Measurements from ENCODE around the gene C4B.
"Not testable (repeated sequence)": the region's sequence is repeated elsewhere in the genome, so short reads cannot be mapped to it uniquely, and the experiment has no call there.

C4B gene

GRCh38 chr6:32014547-32014946 is at the start of gene C4B:
C4B (plus strand) TSS chr6:32014795; CDS start chr6:32014846, 51 bp downstream.
- not testable (repeated sequence) for DNase-seq

- no peak for DNase-seq
These were observed 48.9 kb upstream of the C4B start for GRCh38 chr6:31965700-31966099.

GRCh38 chr6:31966506-31966905 is 48.1 kb upstream of the C4B start:
- no peak for DNase-seq

- DNase-seq, result no peak
These were observed 47.3 kb upstream of the C4B start for GRCh38 chr6:31966997-31967925.

GRCh38 chr6:31967926-31968320 is 46.7 kb upstream of the C4B start:
- no peak for DNase-seq

- no peak for DNase-seq
These were observed 46.3 kb upstream of the C4B start for GRCh38 chr6:31968326-31968725.

- DNase-seq, result no peak
These were observed 45.5 kb upstream of the C4B start for GRCh38 chr6:31968791-31969711.

GRCh38 chr6:31969712-31970603 is 44.6 kb upstream of the C4B start:
- no peak for DNase-seq

- peak; percentile 9 for DNase-seq
These were observed 43.9 kb upstream of the C4B start for GRCh38 chr6:31970604-31971271.

- DNase-seq, result no peak
These were observed 43.2 kb upstream of the C4B start for GRCh38 chr6:31971279-31971992.

- peak; percentile 99 for DNase-seq
These were observed 42.4 kb upstream of the C4B start, which contains the start of gene DXO for GRCh38 chr6:31971993-31972708. DXO (minus strand) TSS chr6:31972138; CDS start chr6:31971675, 463 bp downstream.

GRCh38 chr6:31972709-31973350 is 41.8 kb upstream of the C4B start:
- DNase-seq, result peak; percentile 22

- not testable (repeated sequence) for DNase-seq
These were observed 38.5 kb upstream of the C4B start for GRCh38 chr6:31976065-31976464.

- DNase-seq, result no peak
These were observed 36.7 kb upstream of the C4B start for GRCh38 chr6:31977816-31978431.

- no peak for DNase-seq
These were observed 35.8 kb upstream of the C4B start for GRCh38 chr6:31978831-31979230.

- no peak for DNase-seq
These were observed 35.2 kb upstream of the C4B start for GRCh38 chr6:31979238-31979898.

GRCh38 chr6:31980195-31980876 is 34.3 kb upstream of the C4B start:
- not testable (repeated sequence) for DNase-seq

- not testable (repeated sequence) for DNase-seq
These were observed 33.6 kb upstream of the C4B start for GRCh38 chr6:31980998-31981397.

Data from CD4-positive, alpha-beta T cell treated with Interleukin-10 for 1 hour (primary cell).